NB4 (cell line): ENCODE measurements around the gene SLIT1.

Source experiments
- MYC ChIP-seq: IDR thresholded peaks from 2 replicates; pipeline ENCODE4 v1.6.1; 2011; ENCODE audit warnings: low read depth, low read length
- POLR2A ChIP-seq: IDR thresholded peaks from 2 replicates; pipeline ENCODE4 v1.6.1; 2011; ENCODE audit warnings: mild to moderate bottlenecking; ENCODE audit not compliant: insufficient read length; ENCODE audit errors: extremely low read depth
- TF ChIP-seq, protein P1 (sequence below): IDR thresholded peaks from one replicate; pipeline ENCODE4 v1.5.1; 2012; ENCODE audit warnings: low read depth, low read length

- TF ChIP-seq, protein P1, sequence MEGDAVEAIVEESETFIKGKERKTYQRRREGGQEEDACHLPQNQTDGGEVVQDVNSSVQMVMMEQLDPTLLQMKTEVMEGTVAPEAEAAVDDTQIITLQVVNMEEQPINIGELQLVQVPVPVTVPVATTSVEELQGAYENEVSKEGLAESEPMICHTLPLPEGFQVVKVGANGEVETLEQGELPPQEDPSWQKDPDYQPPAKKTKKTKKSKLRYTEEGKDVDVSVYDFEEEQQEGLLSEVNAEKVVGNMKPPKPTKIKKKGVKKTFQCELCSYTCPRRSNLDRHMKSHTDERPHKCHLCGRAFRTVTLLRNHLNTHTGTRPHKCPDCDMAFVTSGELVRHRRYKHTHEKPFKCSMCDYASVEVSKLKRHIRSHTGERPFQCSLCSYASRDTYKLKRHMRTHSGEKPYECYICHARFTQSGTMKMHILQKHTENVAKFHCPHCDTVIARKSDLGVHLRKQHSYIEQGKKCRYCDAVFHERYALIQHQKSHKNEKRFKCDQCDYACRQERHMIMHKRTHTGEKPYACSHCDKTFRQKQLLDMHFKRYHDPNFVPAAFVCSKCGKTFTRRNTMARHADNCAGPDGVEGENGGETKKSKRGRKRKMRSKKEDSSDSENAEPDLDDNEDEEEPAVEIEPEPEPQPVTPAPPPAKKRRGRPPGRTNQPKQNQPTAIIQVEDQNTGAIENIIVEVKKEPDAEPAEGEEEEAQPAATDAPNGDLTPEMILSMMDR: no peak
- TF ChIP-seq POLR2A (no peak), MYC (no peak)
Measured at GRCh38 chr10:97015240-97015639, 170.5 kb downstream of the SLIT1 start.
